GM19035 (cell line): Measurements from ENCODE around the gene CBFA2T3.
"Not testable (repeated sequence)": the region's sequence is repeated elsewhere in the genome, so short reads cannot be mapped to it uniquely, and the experiment has no call there.

Experiments used
- ATAC-seq: cut with Tn5 transposase; IDR thresholded peaks from one replicate; pipeline ENCODE4 v1.9.1; 2021; ENCODE audit not compliant: unreplicated experiment

Gene CBFA2T3

DNA sequence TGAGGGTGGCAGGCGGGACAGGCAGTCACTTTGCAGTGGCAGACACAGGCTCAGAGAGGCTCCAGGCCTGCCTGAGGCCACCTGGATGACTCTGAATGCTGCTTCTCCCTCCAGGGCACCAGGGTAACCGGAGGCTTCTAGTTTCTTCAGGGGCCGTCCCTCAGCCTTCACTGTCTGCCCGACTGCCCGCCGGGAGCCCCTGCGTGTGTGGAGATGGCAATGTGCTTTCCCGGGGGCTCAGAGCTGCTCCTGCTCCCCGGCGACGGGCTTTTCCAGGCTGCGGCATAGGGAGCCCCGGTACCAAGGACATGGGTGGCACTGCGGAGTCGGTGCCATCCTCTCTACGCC is 51.5 kb downstream of the CBFA2T3 start:
- ATAC-seq = no peak

DNA sequence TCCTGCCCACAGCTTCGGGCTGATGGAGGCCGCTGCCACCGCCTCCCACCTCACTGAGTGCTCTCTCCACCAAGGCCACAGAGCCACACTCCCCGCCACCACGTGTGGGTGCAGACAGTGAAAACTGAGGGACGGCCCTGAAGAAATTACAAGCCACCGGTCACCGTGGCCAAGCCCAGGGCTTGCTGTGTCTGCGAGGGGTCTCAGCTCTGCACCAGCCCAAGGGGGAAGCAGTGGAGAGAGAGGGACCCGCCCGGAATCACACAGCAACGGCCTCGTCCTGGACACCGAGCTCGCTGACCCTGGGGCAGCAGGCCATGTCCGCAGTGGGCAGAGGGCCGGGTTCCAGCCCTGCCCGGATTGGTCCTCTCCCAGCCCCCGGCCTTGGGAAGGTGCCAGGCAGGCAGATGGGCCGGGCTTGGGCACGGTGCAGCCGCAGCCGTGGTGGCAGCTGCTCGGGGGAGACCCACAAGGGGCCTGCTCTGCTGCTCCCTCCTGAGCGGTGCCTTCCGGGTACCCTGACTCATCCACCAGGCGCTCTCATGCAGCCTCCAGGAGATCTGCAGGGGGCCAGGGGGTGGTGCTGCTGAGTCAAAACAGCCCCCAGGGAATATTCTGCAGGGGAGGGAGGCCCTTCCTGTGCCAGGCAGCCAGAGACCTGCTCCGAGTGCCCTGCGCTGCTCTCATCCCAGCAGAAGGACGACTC is 52.0 kb downstream of the CBFA2T3 start:
- ATAC-seq = no peak

DNA sequence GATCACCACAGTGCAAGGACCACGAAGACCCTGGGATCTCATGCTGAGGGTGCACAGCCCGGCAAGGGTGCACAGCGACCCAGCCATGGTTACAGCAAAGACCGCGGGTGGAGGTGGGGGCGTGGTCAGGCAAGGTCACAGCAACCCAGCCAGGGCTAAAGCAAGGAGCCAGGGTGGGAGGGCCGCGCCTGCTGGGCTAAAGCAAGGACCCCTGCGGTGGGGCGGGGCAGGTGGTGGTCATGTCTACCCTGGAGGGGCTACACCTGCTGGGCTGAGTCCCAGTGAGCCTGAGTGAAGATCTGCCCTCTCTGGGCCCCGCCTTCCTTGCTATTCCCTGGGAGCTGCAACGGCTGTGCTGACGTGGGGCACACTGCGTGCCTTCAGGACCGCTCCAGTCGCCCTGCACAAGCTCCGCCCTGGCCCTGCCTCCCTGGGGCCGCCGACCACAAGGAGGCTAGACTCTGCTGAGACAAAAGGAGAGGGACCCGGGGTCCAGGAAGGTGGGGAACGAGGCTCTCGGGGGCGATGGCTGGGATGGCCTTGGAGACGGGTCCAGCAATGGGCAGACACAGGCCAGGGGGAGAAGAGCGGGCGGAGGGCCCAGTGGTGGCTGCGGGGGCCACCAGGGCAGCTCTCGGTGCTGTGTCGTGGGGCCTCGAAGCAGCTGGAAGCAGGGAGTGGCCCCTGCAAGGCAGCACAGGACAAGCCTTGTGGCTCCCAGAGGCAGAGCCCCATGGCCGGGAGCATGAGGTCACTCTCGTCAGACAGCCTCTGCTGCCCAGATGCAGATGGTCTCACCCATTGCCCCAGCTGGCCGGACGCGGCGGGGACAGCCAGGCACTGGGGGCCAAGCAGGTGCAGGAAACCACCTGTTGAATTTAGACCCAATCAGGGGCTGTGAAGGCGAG is 52.8 kb downstream of the CBFA2T3 start:
- no peak for ATAC-seq

DNA sequence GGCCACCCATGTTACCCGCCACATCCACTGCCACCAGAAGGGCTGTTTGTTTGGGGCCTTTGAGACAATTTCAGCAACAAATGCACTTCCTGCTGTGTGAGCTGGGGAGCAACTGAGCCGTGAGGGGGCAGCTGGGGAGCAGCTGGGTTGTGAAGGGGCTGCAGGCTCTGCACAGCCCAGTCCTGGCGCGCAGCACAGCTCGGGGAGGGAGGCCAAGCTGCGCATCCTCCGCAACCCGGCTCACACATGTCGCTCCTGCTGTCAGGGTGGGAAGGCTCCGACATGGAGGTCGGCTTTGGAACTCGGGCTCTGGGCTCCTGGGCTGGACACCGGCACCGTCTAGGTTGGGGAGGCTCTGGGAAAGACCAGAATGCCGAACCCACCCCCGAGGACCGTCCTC is 53.6 kb downstream of the CBFA2T3 start:
- no peak for ATAC-seq

DNA sequence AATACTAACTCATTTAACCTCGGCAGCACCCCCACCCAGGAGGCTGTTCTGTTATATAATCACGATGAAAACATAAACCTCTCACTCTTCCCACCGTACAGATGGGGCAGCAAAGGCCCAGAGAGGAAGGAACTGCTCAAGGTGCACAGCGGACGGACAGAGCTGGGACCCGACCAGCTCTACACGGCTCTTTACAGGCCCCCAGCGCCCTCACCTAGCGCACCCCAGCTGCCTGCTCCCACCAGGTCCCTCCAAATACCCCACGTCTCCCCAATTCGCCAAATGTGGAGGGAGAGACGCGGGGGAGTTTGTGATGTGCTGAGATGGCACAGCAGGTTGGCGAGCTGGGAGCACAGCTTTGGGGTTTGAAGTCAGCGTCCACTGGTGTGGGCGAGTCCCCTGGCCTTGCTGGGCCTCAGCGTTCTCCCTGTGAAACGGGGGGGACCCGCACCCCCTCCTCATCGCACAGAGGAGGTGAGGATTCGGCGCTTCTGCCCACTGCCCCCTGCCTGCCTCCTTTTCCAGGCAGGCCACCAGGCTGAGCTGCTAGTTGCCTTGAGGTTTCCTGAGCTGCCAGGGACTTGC is 54.1 kb downstream of the CBFA2T3 start:
- no peak for ATAC-seq

DNA sequence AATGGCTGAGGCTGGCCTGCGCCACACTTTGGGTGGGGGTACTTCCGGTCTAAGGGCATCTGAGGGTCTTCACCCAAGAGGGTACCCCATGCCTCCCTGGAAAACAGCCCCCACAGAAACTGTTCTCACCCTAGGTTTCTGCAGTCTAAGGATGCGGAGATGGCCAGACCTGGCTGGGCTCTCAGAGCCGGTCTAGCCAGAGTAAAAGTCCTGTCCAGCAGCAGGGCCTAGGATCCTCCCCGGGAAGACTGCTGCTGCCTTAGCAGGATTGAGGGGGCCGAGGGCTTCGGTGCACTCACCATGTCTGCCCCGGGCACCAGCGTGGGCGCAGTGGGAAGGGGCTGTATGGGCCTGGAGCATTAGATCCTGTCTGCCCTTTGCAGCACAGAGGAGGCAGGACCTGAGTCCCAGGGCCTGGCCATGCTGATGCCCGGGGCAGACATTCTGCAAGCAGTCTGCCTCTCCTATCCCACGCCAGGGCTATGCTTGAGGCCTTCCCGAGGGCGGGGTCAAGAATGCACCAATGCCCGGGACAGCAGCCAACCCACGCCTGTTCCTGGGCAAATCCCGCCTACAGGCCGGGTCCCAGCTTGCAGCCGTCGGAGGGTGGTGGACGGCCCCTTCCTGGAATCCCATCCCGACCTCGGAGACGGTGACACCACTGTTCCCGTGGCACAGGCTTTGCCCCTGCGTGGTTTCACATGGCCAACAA is 54.7 kb downstream of the CBFA2T3 start:
- ATAC-seq = no peak

DNA sequence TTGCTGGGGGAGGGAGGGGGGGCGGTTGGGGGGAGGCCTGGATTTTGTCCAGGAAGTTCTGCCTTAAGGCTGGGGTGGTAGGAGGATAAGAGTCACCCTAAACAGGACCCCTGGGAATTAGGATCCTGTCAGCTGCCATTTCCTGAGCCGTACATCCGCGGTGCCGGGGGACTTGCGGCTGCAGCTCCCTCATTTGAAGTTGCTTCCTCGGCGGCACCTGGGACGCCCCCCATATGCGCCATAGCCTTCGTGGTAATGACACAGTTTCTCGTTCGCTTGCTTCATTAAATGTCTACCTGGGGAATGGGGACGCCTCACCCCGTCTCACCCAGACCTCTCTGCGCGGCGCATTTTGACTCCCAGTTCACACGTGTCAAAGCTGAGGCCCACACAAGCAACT is 55.4 kb downstream of the CBFA2T3 start:
- no peak for ATAC-seq

DNA sequence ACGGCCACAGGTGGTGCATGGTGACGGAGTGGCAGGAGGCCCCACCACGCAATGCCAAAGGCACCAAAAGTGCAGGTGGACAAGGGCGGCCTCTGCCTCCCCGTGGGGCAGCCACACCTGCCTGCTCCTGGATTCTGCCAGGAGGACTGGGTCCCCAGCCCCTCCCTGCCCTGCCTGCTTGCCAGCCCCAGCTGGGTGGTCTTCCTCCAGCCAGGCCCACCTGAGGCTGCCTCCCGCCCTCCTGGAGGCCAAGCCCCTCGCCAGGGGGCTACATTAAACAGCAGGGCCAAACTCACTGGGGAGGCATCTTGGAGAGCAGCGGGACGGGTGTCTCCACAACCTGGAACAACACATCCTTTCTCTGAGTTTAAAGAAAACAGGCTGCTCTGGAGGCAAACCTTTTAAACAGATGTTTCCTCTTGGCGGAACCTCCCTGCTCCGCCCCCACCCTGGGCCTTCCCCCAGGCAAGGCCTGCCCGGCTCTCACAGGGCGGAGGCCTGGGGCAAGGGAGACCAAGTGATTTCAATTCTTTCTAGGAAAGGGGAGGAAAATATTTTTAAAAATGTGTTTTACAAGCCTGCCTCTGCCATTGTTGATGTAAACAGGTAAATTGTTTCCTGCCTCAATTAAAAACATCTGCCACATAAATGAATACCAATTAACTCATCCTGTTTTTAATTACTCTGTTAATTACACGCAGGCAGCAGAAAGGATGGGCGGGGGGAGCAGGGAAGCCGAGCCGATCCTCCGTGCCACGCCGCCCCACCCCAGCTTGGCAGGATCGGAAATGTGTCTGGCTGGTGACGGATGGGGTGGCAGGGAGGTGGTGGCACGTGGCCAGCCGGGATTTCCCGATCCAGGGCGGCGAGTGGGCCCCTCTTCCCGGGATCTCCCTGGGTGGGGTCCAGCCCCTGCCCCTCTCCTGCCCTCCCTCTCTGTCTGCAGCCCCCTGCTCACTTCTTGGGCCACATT is 56.1 kb downstream of the CBFA2T3 start:
- no peak for ATAC-seq

DNA sequence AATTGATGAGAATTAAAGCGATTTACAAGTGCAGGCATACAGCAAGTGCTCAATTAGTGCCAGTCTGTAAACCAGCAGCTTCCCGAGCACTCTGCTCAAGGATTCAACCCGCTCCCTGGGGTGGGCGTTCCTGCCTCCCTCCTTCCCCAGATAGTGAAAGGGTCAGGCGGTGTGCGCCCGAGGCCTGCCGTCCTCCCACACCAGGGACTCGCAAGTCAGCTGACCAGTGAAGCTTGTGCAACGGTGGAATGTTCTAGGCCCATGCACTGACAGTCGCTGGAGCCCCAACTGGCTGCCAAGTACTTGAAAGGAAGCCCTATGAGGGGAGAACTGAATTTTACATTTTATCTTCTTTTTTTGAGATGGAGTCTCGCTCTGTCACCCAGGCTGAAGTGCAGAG is 57.1 kb downstream of the CBFA2T3 start:
- ATAC-seq = no peak

DNA sequence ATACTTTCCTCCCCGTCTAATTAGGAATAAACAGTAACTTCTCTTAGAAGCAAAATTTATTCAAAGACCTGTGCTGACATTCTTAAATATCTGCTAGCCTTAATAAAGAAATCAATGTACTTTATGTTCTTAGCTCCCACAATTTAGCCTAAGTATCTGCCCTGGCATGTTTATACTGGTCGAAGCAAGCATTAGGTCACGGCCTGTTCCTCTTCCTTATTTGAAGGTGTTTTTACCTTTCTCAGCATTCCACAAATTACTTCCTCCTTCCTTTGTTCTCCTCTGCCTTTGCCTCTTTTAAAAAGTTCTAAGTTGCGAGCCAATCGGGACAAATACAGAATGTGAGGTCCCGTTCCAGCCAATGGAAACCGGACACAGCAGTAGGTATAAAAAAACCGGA is 58.1 kb downstream of the CBFA2T3 start:
- ATAC-seq = not testable (repeated sequence)

DNA sequence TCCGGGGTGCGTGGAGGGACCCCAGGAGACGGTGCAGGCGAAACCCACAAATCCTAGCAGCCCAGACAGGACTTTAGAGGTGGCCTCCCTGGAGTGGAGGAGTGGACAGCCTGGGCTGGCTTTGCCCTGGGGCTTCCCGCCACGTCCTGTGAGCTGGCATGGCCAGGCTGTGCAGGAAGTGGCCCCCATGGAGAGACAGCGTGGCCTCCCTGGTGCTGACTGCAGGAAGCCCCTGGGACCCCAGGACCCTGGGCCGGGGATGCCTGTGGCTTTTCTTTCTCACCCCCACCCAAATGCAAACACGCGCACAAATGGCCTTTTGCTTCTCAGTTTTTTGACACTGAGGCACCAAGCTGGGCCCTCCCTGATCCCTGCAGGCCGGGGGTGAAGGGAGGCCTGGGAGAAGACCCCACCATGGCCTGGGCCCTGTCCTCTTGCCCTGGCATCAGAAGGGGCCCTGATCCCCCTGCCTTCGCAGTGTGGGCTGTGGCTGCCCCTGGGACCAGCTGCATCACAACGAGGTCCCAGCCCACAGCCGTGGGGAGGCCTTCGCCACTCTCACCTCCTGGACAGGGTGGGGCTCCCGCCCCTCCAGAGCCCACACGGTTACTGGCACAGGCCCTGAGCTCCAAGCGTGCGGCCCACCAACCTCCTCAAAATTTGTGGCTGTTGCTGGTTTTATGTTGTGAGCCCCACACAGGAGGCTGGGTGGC is 58.9 kb downstream of the CBFA2T3 start:
- ATAC-seq = no peak

DNA sequence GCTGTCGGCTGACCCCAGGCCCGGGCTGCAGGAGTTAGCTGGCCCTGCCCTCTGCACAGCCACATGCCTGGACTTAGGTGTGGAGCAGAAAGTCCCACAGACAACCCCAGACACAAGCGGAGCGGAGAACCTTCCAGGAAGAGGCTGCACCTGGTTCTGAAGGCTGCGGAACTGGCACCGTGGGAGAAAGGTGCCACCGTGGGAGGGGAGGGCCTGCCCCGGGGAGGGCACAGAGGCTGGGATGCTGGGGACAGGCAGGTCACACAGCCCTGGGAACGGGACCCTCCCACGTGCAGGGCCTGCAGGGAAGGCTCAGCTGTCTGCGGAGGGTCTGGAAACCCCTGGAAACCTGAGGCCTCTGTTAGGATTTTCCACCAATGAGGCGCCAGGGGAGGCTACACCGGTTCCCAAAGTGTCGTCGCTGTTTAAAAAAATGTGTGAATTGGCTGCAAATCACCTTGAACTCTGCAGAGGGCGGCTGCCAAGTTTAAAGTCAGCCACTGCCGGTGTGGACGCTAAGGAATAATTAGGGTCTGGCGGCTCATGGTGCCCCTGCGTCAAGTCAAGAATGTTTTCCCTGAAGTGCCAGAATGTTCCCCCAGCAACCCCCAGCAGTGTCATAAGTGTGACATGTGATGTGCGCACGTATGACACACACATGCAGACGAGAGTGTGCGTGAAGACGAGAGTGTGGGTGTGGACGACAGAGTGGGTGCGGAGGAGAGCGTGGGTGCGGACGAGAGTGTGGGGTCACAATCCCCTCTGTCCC is 59.7 kb downstream of the CBFA2T3 start:
- no peak for ATAC-seq

DNA sequence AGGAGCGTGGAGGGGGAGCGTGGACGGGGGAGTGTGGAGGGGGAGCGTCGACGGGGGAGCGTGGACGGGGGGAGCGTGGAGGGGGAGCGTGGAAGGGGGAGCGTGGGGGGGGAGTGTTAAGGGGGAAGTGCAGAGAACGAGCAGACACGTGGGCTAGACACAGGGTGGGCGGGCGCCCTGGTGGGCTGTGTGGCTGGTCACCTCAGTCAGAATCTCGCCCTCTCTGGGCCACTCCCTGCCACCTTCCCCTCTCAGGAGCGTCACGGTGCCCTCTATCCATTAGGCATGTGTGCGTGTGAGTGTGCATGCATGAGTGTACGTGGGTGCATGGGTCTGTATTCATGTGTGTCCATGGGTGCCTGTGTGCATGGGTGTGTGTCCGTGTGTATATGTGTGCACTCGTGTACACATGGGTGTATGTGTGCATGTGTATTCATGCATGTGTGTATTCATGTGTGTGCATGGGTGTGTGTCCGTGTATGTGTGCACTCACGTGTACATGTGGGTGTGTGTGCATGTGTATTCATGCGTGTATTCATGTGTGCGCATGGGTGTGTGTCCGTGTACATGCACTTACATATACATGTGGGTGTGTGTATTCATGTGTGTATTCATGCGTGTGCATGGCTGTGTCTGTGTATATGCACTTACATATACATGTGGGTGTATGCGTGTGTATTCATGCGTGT is 61.2 kb downstream of the CBFA2T3 start:
- ATAC-seq = no peak

DNA sequence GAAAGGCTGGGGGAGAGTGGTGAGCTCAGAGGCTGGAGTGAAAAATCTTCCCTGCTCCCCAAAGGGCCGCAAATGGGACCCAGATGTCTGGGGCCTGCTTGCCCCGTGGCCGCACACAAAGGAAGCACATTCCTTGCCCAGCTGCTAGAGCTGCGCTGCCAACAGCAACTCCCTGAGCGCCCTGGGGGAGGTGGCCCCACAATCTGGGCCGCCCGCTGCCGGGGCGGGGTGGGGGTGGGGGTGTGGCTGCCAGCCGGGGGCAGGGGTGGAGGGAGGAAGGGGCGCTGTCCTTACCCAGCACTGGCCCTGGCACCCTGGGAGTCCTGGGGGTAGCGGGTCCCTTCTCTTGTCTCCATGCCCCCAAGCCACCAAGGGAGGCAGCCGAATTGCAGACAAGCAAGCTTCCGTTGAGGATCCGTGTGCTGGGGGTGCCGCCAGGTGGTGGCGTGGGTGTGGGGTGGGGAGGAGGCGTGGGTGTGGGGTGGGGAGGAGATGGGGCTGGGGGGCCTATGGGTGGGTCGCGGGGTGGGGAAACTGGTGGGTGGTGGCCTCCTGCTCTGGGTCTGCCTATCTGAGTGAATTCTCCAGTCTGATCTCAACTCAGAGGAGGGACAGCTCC is 62.1 kb downstream of the CBFA2T3 start:
- ATAC-seq = no peak

DNA sequence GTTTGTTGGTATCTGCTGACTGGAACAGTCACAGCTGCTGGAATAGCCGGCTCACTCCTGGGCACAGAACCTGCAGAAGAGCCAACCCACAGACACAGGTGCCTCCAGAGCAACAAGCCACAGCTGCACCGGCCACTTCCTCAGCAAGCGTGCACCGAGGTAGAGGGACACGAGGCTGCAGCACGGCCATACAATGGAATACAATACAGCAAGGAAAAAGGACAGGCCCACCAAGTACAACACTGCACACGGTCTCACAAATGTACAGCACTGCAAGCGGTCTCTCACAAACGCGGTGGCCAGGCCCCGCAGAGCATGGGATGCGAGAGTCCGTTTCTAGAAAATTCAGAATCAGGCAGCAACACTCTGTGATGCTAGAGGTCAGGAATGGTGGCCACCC is 63.1 kb downstream of the CBFA2T3 start:
- ATAC-seq = no peak

DNA sequence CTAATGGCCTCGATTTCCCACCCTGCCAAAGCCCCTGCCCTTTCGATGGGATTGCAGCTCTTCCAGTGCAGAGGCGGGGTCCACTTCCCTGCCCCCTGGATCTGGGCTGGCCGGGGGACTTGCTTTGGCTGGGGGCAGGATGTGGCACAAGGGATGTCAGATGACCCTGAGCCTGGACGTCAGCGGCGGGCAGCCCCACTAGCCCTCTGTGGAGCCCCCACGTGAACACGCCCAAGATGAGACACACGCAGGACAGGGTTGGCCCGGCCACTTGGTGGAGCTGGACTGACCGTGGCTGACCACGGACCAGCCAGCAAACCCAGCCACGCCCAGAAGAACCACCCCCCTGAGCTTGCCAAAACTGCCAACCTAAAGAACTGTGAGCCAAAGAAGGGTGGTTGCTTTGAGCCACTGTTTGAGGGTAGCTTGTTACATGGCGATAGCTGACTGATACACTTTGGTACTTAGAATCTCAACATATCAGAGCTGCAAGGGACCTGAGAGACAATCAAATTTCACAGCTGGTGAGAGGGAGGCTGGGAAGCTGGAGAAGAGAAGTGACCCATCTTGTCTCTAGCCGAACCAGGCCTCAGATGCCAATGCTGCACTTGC is 63.9 kb downstream of the CBFA2T3 start:
- ATAC-seq = no peak

DNA sequence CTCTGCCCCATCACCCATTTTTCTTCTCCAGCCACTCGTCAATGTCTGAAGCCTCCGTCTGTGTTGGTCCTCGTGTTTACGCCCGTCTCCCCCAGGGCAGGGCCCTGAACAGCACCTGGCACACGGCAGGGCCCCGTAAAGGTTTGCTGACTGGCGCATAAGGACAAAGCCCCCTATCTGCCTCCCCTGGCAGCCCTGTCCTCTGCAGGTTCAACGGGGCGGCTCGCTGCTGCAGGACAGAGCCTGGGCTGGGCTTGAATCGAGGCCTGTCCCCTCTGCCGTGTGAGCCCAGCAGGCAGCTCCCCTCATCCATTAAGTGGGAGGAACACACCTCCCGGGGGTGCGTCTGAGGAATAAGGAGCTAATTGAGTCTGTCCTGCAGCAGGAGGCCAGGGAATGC is 64.5 kb downstream of the CBFA2T3 start:
- ATAC-seq = no peak

DNA sequence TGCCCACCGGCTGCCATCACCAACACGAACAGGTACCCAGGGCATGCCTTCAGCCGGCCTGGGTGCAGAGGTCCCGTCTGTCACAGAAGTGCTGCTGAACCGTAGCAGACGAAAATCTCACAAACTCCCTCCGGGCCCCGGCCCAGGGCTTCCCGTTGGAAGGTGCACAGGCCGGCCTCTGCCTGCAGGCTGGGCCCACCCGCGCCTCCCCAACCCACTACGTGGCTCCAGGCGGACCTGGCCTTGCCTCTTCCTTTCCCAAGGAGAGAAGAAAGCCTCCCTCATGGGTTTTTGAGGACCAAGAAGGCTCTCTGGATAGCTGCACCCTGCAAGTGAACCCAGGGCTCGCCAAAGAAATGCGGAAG is 65.1 kb downstream of the CBFA2T3 start:
- ATAC-seq = no peak
